Activated T-cell treated with anti-CD3 and anti-CD28 coated beads, Interleukin-2, amount 50 U/mL, for 4 hours (primary cell): Measurements from ENCODE around the gene CRYBA1. TPM values are rescaled to one million over a fixed set of nuclear protein-coding genes. Genes with fewer than 3 reads are reported as not detected.
"Not testable (repeated sequence)": the region's sequence is repeated elsewhere in the genome, so short reads cannot be mapped to it uniquely, and the experiment has no call there.

Experiments used
- ATAC-seq, 2 donors: fragments of 200-7000 bp; cut with Tn5 transposase; one replicate each; pipeline ENCODE4 v1.10.0; 2021
- DNase-seq: peaks from one replicate; pipeline ENCODE4 v3.0.0-alpha.2; 2020
- H3K27me3 Mint-ChIP-seq: one replicate; pipeline ENCODE4 v1.8.0; 2021; ENCODE audit warnings: low read depth, mixed read lengths
- H3K36me3 Mint-ChIP-seq: one replicate; pipeline ENCODE4 v1.8.0; 2022; ENCODE audit warnings: mixed read lengths; ENCODE audit not compliant: insufficient read depth
- H3K4me1 Mint-ChIP-seq: one replicate; pipeline ENCODE4 v1.8.0; 2021; ENCODE audit warnings: low read depth, mixed read lengths
- H3K4me3 Mint-ChIP-seq: one replicate; pipeline ENCODE4 v1.8.0; 2021; ENCODE audit warnings: mild to moderate bottlenecking, moderate library complexity, mixed read lengths
- H3K9me3 Mint-ChIP-seq: one replicate; pipeline ENCODE4 v1.8.0; 2021; ENCODE audit warnings: mixed read lengths
- total RNA-seq, 3 donors: library from RNA; stranded (reverse); gene quantifications; one replicate each; pipeline ENCODE4 v1.2.1, GENCODE V29; 2021

The CRYBA1 gene
- total RNA-seq, 3 donors from 2014 or later = not detected

- peak; percentile 85 to 90 for ATAC-seq
- H3K27me3 Mint-ChIP-seq = no peaks in the 10 kb centered on the region
- no peaks in the 10 kb centered on the region for H3K36me3 Mint-ChIP-seq
These were observed 27.1 kb upstream of the CRYBA1 start for GRCh38 chr17:29219378-29220047.

GRCh38 chr17:29221338-29221737 is 25.3 kb upstream of the CRYBA1 start:
- H3K36me3 Mint-ChIP-seq, H3K27me3 Mint-ChIP-seq, ATAC-seq, H3K4me3 Mint-ChIP-seq, H3K9me3 Mint-ChIP-seq, DNase-seq: not testable (repeated sequence)
- peaks cover 13% of the 10 kb centered on the region for H3K4me1 Mint-ChIP-seq

More at GRCh38 chr17:29219378-29220047, 27.1 kb upstream of the CRYBA1 start:
- Mint-ChIP-seq H3K4me3 (no peak overlapping the region), H3K4me1 (peaks cover 7% of the 10 kb centered on the region), H3K9me3 (no peaks in the 10 kb centered on the region)
- peak; percentile 65 for DNase-seq

GRCh38 chr17:29225396-29225795 is 21.3 kb upstream of the CRYBA1 start:
- no peak overlapping the region for H3K4me3 Mint-ChIP-seq
- H3K9me3 Mint-ChIP-seq = no peaks in the 10 kb centered on the region
- H3K27me3 Mint-ChIP-seq = no peaks in the 10 kb centered on the region
- ATAC-seq = no peak
- no peaks in the 10 kb centered on the region for H3K36me3 Mint-ChIP-seq
- peaks cover 6% of the 10 kb centered on the region for H3K4me1 Mint-ChIP-seq
- no peak for DNase-seq

GRCh38 chr17:29233301-29233700 is 13.4 kb upstream of the CRYBA1 start:
- Mint-ChIP-seq H3K9me3 (no peaks in the 10 kb centered on the region), H3K36me3 (peaks cover 2% of the 10 kb centered on the region), H3K27me3 (no peaks in the 10 kb centered on the region), H3K4me1 (no peaks in the 10 kb centered on the region), H3K4me3 (no peak overlapping the region)
- ATAC-seq (no peak), DNase-seq (no peak)

GRCh38 chr17:29234972-29235371 is 11.7 kb upstream of the CRYBA1 start:
- H3K9me3 Mint-ChIP-seq, H3K27me3 Mint-ChIP-seq, H3K4me3 Mint-ChIP-seq, H3K4me1 Mint-ChIP-seq, ATAC-seq, H3K36me3 Mint-ChIP-seq, DNase-seq: not testable (repeated sequence)

GRCh38 chr17:29235904-29236303 is 10.8 kb upstream of the CRYBA1 start:
- no peak overlapping the region for H3K4me3 Mint-ChIP-seq
- H3K9me3 Mint-ChIP-seq = no peaks in the 10 kb centered on the region

GRCh38 chr17:29237476-29238132 is 9.1 kb upstream of the CRYBA1 start:
- no peak overlapping the region for H3K4me3 Mint-ChIP-seq
- H3K4me1 Mint-ChIP-seq = peaks cover 2% of the 10 kb centered on the region
- H3K9me3 Mint-ChIP-seq = no peaks in the 10 kb centered on the region
- H3K27me3 Mint-ChIP-seq = no peaks in the 10 kb centered on the region
- ATAC-seq = no peak
- H3K36me3 Mint-ChIP-seq = peaks cover 2% of the 10 kb centered on the region
- no peak for DNase-seq

More at GRCh38 chr17:29235904-29236303, 10.8 kb upstream of the CRYBA1 start:
- H3K4me1 Mint-ChIP-seq = peaks cover 2% of the 10 kb centered on the region
- no peaks in the 10 kb centered on the region for H3K27me3 Mint-ChIP-seq
- no peak for ATAC-seq
- no peak for DNase-seq
- peaks cover 2% of the 10 kb centered on the region for H3K36me3 Mint-ChIP-seq

GRCh38 chr17:29238133-29238850 is 8.4 kb upstream of the CRYBA1 start:
- no peak overlapping the region for H3K4me3 Mint-ChIP-seq
- no peaks in the 10 kb centered on the region for H3K27me3 Mint-ChIP-seq
- H3K4me1 Mint-ChIP-seq = peaks cover 2% of the 10 kb centered on the region
- DNase-seq (no peak), ATAC-seq (no peak)
- peaks cover 2% of the 10 kb centered on the region for H3K36me3 Mint-ChIP-seq
- no peaks in the 10 kb centered on the region for H3K9me3 Mint-ChIP-seq

GRCh38 chr17:29240477-29240876 is 6.2 kb upstream of the CRYBA1 start:
- H3K4me3 Mint-ChIP-seq = no peak overlapping the region

GRCh38 chr17:29240968-29241963 is 5.4 kb upstream of the CRYBA1 start:
- Mint-ChIP-seq H3K36me3 (peaks cover 2% of the 10 kb centered on the region), H3K27me3 (no peaks in the 10 kb centered on the region), H3K4me3 (no peak overlapping the region), H3K4me1 (peaks cover 2% of the 10 kb centered on the region), H3K9me3 (no peaks in the 10 kb centered on the region)
- ATAC-seq = peak; percentile 94 to 96
- DNase-seq = no peak

More at GRCh38 chr17:29240477-29240876, 6.2 kb upstream of the CRYBA1 start:
- H3K36me3 Mint-ChIP-seq = peaks cover 2% of the 10 kb centered on the region
- H3K27me3 Mint-ChIP-seq = no peaks in the 10 kb centered on the region
- H3K9me3 Mint-ChIP-seq = no peaks in the 10 kb centered on the region
- H3K4me1 Mint-ChIP-seq = peaks cover 2% of the 10 kb centered on the region
- DNase-seq (no peak), ATAC-seq (no peak)

- DNase-seq (no peak), ATAC-seq (no peak)
- no peaks in the 10 kb centered on the region for H3K9me3 Mint-ChIP-seq
- no peaks in the 10 kb centered on the region for H3K27me3 Mint-ChIP-seq
- no peak overlapping the region for H3K4me3 Mint-ChIP-seq
- peaks cover 2% of the 10 kb centered on the region for H3K4me1 Mint-ChIP-seq
- peaks cover 2% of the 10 kb centered on the region for H3K36me3 Mint-ChIP-seq
These were observed 4.6 kb upstream of the CRYBA1 start for GRCh38 chr17:29242051-29242450.

GRCh38 chr17:29242790-29243189 is 3.9 kb upstream of the CRYBA1 start:
- no peak for DNase-seq
- Mint-ChIP-seq H3K27me3 (no peaks in the 10 kb centered on the region), H3K4me3 (no peak overlapping the region), H3K9me3 (no peaks in the 10 kb centered on the region), H3K4me1 (peaks cover 2% of the 10 kb centered on the region), H3K36me3 (no peaks in the 10 kb centered on the region)
- no peak for ATAC-seq

GRCh38 chr17:29243792-29244191 is 2.9 kb upstream of the CRYBA1 start:
- ATAC-seq = no peak
- no peak for DNase-seq
- H3K4me1 Mint-ChIP-seq = peaks cover 2% of the 10 kb centered on the region
- H3K27me3 Mint-ChIP-seq = no peaks in the 10 kb centered on the region
- no peaks in the 10 kb centered on the region for H3K36me3 Mint-ChIP-seq
- no peaks in the 10 kb centered on the region for H3K9me3 Mint-ChIP-seq
- H3K4me3 Mint-ChIP-seq = no peak overlapping the region

- Mint-ChIP-seq H3K4me3 (no peak overlapping the region), H3K36me3 (no peaks in the 10 kb centered on the region), H3K27me3 (no peaks in the 10 kb centered on the region), H3K9me3 (no peaks in the 10 kb centered on the region), H3K4me1 (peaks cover 2% of the 10 kb centered on the region)
- no peak for DNase-seq
- ATAC-seq = no peak
These were observed 1.3 kb upstream of the CRYBA1 start for GRCh38 chr17:29245401-29245800.
